GM12878 (cell line): ENCODE data around the gene AKR1C4.
"Not testable (repeated sequence)": the region's sequence is repeated elsewhere in the genome, so short reads cannot be mapped to it uniquely, and the experiment has no call there.

Experiments
- EZH2 ChIP-seq: IDR thresholded peaks from 2 replicates; pipeline ENCODE4 v1.6.1; 2012; ENCODE audit warnings: low read depth, mild to moderate bottlenecking, control low read depth, inconsistent platforms, low read length, borderline replicate concordance; ENCODE audit not compliant: control insufficient read depth
- MYC ChIP-seq: IDR thresholded peaks from 2 replicates; pipeline ENCODE4 v1.6.1; 2011; ENCODE audit warnings: mild to moderate bottlenecking, low read length, moderate library complexity, inconsistent platforms; ENCODE audit not compliant: insufficient read depth, insufficient replicate concordance, insufficient read length, severe bottlenecking
- NR2F1 ChIP-seq: fragments of 450-650 bp; conservative IDR thresholded peaks from 2 replicates; pipeline ENCODE4 v1.6.1; 2017; ENCODE audit warnings: mild to moderate bottlenecking
- NRF1 ChIP-seq: conservative IDR thresholded peaks from 2 replicates; pipeline ENCODE4 v1.6.1; 2011; ENCODE audit warnings: mild to moderate bottlenecking, low read depth, low read length, improper control_type of control experiment
- POLR2AphosphoS5 ChIP-seq: IDR thresholded peaks from 2 replicates; pipeline ENCODE4 v1.6.1; 2011; ENCODE audit warnings: mild to moderate bottlenecking, low read length, inconsistent platforms
- RCOR1 ChIP-seq: conservative IDR thresholded peaks from 2 replicates; pipeline ENCODE4 v1.6.1; 2012; ENCODE audit warnings: low read depth, low read length, improper control_type of control experiment
- SIN3A ChIP-seq: IDR thresholded peaks from 2 replicates; pipeline ENCODE4 v1.6.1; 2012; ENCODE audit warnings: low read depth, low read length, improper control_type of control experiment
- SMC3 ChIP-seq: IDR thresholded peaks from 2 replicates; pipeline ENCODE4 v1.6.1; 2011; ENCODE audit warnings: low read length, improper control_type of control experiment, borderline replicate concordance
- STAT1 ChIP-seq: fragments of 450-650 bp; conservative IDR thresholded peaks from 2 replicates; pipeline ENCODE4 v1.6.1; 2014; ENCODE audit warnings: antibody characterized with exemption, mild to moderate bottlenecking
- SUPT20H ChIP-seq: IDR thresholded peaks from 2 replicates; pipeline ENCODE4 v1.6.1; 2011; ENCODE audit warnings: low read depth, mild to moderate bottlenecking, low read length, moderate library complexity, borderline replicate concordance; ENCODE audit not compliant: control insufficient read depth
- ZBED1 ChIP-seq: IDR thresholded peaks from 2 replicates; pipeline ENCODE4 v1.6.1; 2016; ENCODE audit warnings: borderline replicate concordance
- TF ChIP-seq, protein P1 (sequence below): IDR thresholded peaks from 2 replicates; pipeline ENCODE4 v1.6.1; 2011; ENCODE audit warnings: low read depth, low read length, improper control_type of control experiment, borderline replicate concordance
- TF ChIP-seq, protein P2 (sequence below), 3 experiments: IDR thresholded peaks in 2 of 3; conservative IDR thresholded peaks in 1 of 3; 2 replicates each; pipeline ENCODE4 v1.5.1; 2011; ENCODE audit warnings: low read depth in 3 of 3, low read length in 3 of 3, mild to moderate bottlenecking in 3 of 3, control low read depth in 2 of 3, moderate library complexity in 2 of 3, inconsistent platforms in 1 of 3, mixed read lengths in 1 of 3; ENCODE audit not compliant: control insufficient read depth in 2 of 3, insufficient read depth in 1 of 3; ENCODE audit errors: extremely low read depth in 1 of 3
- TF ChIP-seq, protein P3 (sequence below): IDR thresholded peaks from 2 replicates; pipeline ENCODE4 v1.6.1; 2012; ENCODE audit warnings: mild to moderate bottlenecking, low read depth, low read length

DNA sequence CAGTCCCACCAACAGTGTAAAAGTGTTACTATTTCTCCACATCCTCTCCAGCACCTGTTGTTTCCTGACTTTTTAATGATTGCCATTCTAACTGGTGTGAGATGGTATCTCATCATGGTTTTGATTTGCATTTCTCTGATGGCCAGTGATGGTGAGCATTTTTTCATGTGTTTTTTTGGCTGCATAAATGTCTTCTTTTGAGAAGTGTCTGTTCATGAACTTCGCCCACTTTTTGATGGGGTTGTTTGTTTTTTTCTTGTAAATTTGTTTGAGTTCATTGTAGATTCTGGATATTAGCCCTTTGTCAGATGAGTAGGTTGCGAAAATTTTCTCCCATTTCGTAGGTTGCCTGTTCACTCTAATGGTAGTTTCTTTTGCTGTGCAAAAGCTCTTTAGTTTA lies 21.1 kb upstream of the AKR1C4 start:
- not testable (repeated sequence) for TF ChIP-seq RCOR1, MYC, NRF1, SIN3A, STAT1, ZBED1, SMC3, SUPT20H, EZH2, NR2F1, POLR2AphosphoS5
- TF ChIP-seq, protein P1, sequence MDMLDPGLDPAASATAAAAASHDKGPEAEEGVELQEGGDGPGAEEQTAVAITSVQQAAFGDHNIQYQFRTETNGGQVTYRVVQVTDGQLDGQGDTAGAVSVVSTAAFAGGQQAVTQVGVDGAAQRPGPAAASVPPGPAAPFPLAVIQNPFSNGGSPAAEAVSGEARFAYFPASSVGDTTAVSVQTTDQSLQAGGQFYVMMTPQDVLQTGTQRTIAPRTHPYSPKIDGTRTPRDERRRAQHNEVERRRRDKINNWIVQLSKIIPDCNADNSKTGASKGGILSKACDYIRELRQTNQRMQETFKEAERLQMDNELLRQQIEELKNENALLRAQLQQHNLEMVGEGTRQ = not testable (repeated sequence)
- TF ChIP-seq, protein P2, sequence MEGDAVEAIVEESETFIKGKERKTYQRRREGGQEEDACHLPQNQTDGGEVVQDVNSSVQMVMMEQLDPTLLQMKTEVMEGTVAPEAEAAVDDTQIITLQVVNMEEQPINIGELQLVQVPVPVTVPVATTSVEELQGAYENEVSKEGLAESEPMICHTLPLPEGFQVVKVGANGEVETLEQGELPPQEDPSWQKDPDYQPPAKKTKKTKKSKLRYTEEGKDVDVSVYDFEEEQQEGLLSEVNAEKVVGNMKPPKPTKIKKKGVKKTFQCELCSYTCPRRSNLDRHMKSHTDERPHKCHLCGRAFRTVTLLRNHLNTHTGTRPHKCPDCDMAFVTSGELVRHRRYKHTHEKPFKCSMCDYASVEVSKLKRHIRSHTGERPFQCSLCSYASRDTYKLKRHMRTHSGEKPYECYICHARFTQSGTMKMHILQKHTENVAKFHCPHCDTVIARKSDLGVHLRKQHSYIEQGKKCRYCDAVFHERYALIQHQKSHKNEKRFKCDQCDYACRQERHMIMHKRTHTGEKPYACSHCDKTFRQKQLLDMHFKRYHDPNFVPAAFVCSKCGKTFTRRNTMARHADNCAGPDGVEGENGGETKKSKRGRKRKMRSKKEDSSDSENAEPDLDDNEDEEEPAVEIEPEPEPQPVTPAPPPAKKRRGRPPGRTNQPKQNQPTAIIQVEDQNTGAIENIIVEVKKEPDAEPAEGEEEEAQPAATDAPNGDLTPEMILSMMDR (IDR thresholded peaks at IDR 0.05 in 2 of 3, conservative IDR thresholded peaks at IDR 0.05 in 1 of 3; ENCODE audit: control insufficient read depth in 2 of 3, extremely low read depth in 1 of 3, insufficient read depth in 1 of 3, low read depth in 3 of 3, low read length in 3 of 3) = not testable (repeated sequence)
- TF ChIP-seq, protein P3, sequence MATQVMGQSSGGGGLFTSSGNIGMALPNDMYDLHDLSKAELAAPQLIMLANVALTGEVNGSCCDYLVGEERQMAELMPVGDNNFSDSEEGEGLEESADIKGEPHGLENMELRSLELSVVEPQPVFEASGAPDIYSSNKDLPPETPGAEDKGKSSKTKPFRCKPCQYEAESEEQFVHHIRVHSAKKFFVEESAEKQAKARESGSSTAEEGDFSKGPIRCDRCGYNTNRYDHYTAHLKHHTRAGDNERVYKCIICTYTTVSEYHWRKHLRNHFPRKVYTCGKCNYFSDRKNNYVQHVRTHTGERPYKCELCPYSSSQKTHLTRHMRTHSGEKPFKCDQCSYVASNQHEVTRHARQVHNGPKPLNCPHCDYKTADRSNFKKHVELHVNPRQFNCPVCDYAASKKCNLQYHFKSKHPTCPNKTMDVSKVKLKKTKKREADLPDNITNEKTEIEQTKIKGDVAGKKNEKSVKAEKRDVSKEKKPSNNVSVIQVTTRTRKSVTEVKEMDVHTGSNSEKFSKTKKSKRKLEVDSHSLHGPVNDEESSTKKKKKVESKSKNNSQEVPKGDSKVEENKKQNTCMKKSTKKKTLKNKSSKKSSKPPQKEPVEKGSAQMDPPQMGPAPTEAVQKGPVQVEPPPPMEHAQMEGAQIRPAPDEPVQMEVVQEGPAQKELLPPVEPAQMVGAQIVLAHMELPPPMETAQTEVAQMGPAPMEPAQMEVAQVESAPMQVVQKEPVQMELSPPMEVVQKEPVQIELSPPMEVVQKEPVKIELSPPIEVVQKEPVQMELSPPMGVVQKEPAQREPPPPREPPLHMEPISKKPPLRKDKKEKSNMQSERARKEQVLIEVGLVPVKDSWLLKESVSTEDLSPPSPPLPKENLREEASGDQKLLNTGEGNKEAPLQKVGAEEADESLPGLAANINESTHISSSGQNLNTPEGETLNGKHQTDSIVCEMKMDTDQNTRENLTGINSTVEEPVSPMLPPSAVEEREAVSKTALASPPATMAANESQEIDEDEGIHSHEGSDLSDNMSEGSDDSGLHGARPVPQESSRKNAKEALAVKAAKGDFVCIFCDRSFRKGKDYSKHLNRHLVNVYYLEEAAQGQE = not testable (repeated sequence)
